Endothelial cell of umbilical vein (primary cell): ENCODE results near the gene CRYL1. TPM values are rescaled to one million over a fixed set of nuclear protein-coding genes. Genes with fewer than 3 reads are reported as not detected.

Source experiments
- BruUV-seq: library from RNA; stranded (reverse); fragments of 400-500 nt; replicated peaks from 2 replicates; lab custom pipeline; 2021; lab: Mats Ljungman, UMichigan
- CTCF ChIA-PET: fragments of 300-600, 350-600 bp; sonication (Branson Sonifier 250); formaldehyde crosslinking; loops from one replicate; lab custom pipeline; 2021; ENCODE audit warnings: antibody characterized with exemption, inconsistent platforms; lab: Charles Lee
- POLR2A ChIA-PET: fragments of 300-600, 350-600 bp; sonication (Branson Sonifier 250); formaldehyde crosslinking; loops from one replicate; lab custom pipeline; 2021; ENCODE audit warnings: antibody characterized with exemption, inconsistent platforms; lab: Charles Lee
- DNase-seq: peaks from one replicate; pipeline ENCODE4 v3.0.0-alpha.2; 2011; ENCODE audit warnings: low read depth, low spot score
- FAIRE-seq: peaks from 2 replicates; lab custom pipeline; 2011; peaks lifted over from hg19 to GRCh38; lab: Jason Lieb, UNC
- H2AFZ ChIP-seq: 2 replicates; pipeline ENCODE4 v1.6.0; 2012; ENCODE audit warnings: low read depth, low read length, control low read depth, inconsistent platforms
- H3K27ac ChIP-seq: 2 replicates; pipeline ENCODE4 v1.5.1; 2011; ENCODE audit warnings: low read depth, mild to moderate bottlenecking, control low read depth, low read length, moderate library complexity; ENCODE audit not compliant: insufficient read depth
- H3K27me3 ChIP-seq, 2 experiments: 2 replicates each; pipeline versions ENCODE4 v1.6.0 to v1.6.1; 2011; ENCODE audit warnings: low read length in 2 of 2, mixed read lengths in 1 of 2; ENCODE audit not compliant: control insufficient read depth in 2 of 2, insufficient read depth in 2 of 2
- H3K36me3 ChIP-seq, 2 experiments: 2 replicates in 1 of 2; 3 replicates in 1 of 2; pipeline ENCODE4 v1.5.1; 2011; ENCODE audit warnings: low read length in 2 of 2, mild to moderate bottlenecking in 1 of 2, moderate library complexity in 1 of 2; ENCODE audit not compliant: control insufficient read depth in 2 of 2, insufficient read depth in 2 of 2; ENCODE audit errors: extremely low read depth in 1 of 2
- H3K4me1 ChIP-seq: 3 replicates; pipeline ENCODE4 v1.5.1; 2011; ENCODE audit warnings: mild to moderate bottlenecking, low read length; ENCODE audit not compliant: control insufficient read depth, insufficient read depth; ENCODE audit errors: extremely low read depth
- H3K4me2 ChIP-seq: 2 replicates; pipeline ENCODE4 v1.6.1; 2011; ENCODE audit warnings: low read length, control low read depth, mixed read lengths; ENCODE audit not compliant: insufficient read depth
- H3K4me3 ChIP-seq, 3 experiments: fragments of 200-600 bp in 1 of 3; sonication (generic), shearing (Covaris generic) in 1 of 3; replicated peaks in 1 of 3; 2 replicates each; pipeline ENCODE4 v1.5.1; 2011 to 2016; ENCODE audit warnings: control low read depth in 3 of 3, low read length in 3 of 3, mild to moderate bottlenecking in 2 of 3, inconsistent platforms in 1 of 3, low read depth in 1 of 3, moderate library complexity in 1 of 3; ENCODE audit not compliant: insufficient read depth in 1 of 3
- H3K79me2 ChIP-seq: 2 replicates; pipeline ENCODE4 v1.6.0; 2012; ENCODE audit warnings: low read length, inconsistent platforms; ENCODE audit not compliant: control insufficient read depth, insufficient read depth
- H3K9ac ChIP-seq: replicated peaks from 2 replicates; pipeline ENCODE3; 2011; ENCODE audit warnings: low read length, control low read depth; ENCODE audit not compliant: insufficient read depth; ENCODE audit errors: extremely low read depth
- H3K9me1 ChIP-seq: replicated peaks from 3 replicates; pipeline ENCODE4 v1.6.0; 2011; ENCODE audit warnings: mild to moderate bottlenecking, low read length; ENCODE audit not compliant: control insufficient read depth, insufficient read depth; ENCODE audit errors: extremely low read depth
- H3K9me3 ChIP-seq: replicated peaks from 2 replicates; pipeline ENCODE4 v1.5.1; 2012; ENCODE audit warnings: low read length, inconsistent platforms; ENCODE audit not compliant: control insufficient read depth, insufficient read depth
- H4K20me1 ChIP-seq: replicated peaks from 2 replicates; pipeline ENCODE3; 2011; ENCODE audit warnings: mild to moderate bottlenecking, low read length; ENCODE audit not compliant: control insufficient read depth, insufficient read depth; ENCODE audit errors: extremely low read depth
- EZH2 ChIP-seq: IDR thresholded peaks from 2 replicates; pipeline ENCODE4 v1.6.1; 2012; ENCODE audit warnings: borderline replicate concordance, low read depth, mild to moderate bottlenecking, moderate library complexity, low read length, inconsistent platforms; ENCODE audit not compliant: severe bottlenecking
- FOS ChIP-seq: IDR thresholded peaks from 2 replicates; pipeline ENCODE4 v1.6.1; 2011; ENCODE audit warnings: mild to moderate bottlenecking, low read length, moderate library complexity, borderline replicate concordance; ENCODE audit not compliant: insufficient read depth
- GATA2 ChIP-seq: IDR thresholded peaks from 2 replicates; pipeline ENCODE4 v1.7.0; 2011; ENCODE audit warnings: low read depth, mild to moderate bottlenecking, moderate library complexity, mixed read lengths, low read length; ENCODE audit not compliant: insufficient read length, insufficient read depth
- MAX ChIP-seq: IDR thresholded peaks from 2 replicates; pipeline ENCODE4 v1.6.1; 2011; ENCODE audit not compliant: insufficient read depth, insufficient read length
- MYC ChIP-seq: IDR thresholded peaks from one replicate; pipeline ENCODE4 v1.6.1; 2011; ENCODE audit warnings: mild to moderate bottlenecking, low read depth, low read length
- dilution Hi-C: fragments of 300-500 bp; cut with MboI; formaldehyde crosslinking; loops from one replicate; pipeline ENCODE4 v1.15.0; 2019; ENCODE audit warnings: low sequenced_read_pairs; ENCODE audit not compliant: extremely low pct_ligation_motif_present
- intact Hi-C: fragments of 100-400 bp; cut with micrococcal nuclease; formaldehyde crosslinking; loops from one replicate; pipeline ENCODE4 v1.10.0; 2022
- polyA plus RNA-seq, 4 experiments: library from polyadenylated mRNA; depleted of rRNA in 3 of 4; stranded (reverse) in 3 of 4; unstranded in 1 of 4; fragments of >200 nt; gene quantifications; 2 replicates each; pipeline versions ENCODE4 v1.2.1 to v1.2.3, GENCODE V29; 2011 to 2012; ENCODE audit warnings: missing spikeins in 1 of 4
- total RNA-seq: library from RNA; stranded (reverse); gene quantifications from 2 replicates; pipeline ENCODE4 v1.2.3, GENCODE V29; 2021
- TF ChIP-seq, protein P1 (sequence below), 2 donors: IDR thresholded peaks; 1 replicate in 1 of 2; 2 replicates in 1 of 2; pipeline ENCODE4 v1.5.1; 2011; ENCODE audit warnings: low read length in 2 of 2, mild to moderate bottlenecking in 2 of 2, moderate library complexity in 2 of 2, control low read depth in 1 of 2, inconsistent platforms in 1 of 2, low read depth in 1 of 2; ENCODE audit not compliant: insufficient read depth in 1 of 2; ENCODE audit errors: extremely low read depth in 1 of 2

The CRYL1 gene
- total and polyA plus RNA-seq, 2 donors (not counting 3 experiments of a cell fraction or from before 2014, with no cell fraction given) = 13.9 to 39.0 TPM

DNA sequence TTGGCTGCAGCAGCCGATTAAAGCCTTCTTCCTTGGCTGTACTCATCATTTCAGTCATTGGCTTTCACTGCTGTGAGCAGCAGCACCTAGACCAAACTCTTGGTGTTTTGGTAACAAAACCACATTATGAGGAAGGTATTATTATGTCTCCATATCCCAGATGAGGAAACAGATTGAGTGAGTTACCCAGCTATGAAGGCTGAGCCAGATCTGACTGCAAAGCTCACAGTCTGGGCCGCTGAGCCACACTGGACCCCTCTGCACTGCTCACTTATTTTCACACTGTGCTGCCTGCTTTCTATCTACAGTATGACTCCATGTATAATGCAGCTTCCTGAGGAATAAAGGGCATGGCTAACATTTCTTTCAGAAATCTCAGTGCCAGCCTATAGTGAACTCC is 24.5 kb downstream of the CRYL1 start:
- ChIA-PET POLR2A (interaction anchor here (0.6 kb wide), 1 partner anchor 364 kb away, joined by 3 read pairs; no protein-coding TSS in a partner anchor), CTCF (interaction anchor here (1.2 kb wide), 2 partner anchors 368 to 423 kb away, joined by 3 read pairs; no protein-coding TSS in a partner anchor)
- H3K4me1 ChIP-seq = peaks cover 7% of the 10 kb centered on the region
- no peak overlapping the region for H3K4me2 ChIP-seq
- H3K27ac ChIP-seq = no peak overlapping the region
- H3K79me2 ChIP-seq = no peaks in the 10 kb centered on the region
- H3K27me3 ChIP-seq = no peaks in the 10 kb centered on the region
- H3K36me3 ChIP-seq = peaks cover 0 to 2% of the 10 kb centered on the region in 2 experiments
- no peak for DNase-seq
- H3K9me3 ChIP-seq = no peaks in the 10 kb centered on the region
- no peaks in the 10 kb centered on the region for H3K9me1 ChIP-seq
- H2AFZ ChIP-seq = no peak overlapping the region
- BruUV-seq = no TSS peak
- H3K9ac ChIP-seq = no peak overlapping the region
- no peaks in the 10 kb centered on the region for H4K20me1 ChIP-seq
- H3K4me3 ChIP-seq = no peak overlapping the region
- dilution Hi-C loops = no loop called here
- TF ChIP-seq FOS (no peak), GATA2 (no peak), MYC (no peak)
- TF ChIP-seq, protein P1, sequence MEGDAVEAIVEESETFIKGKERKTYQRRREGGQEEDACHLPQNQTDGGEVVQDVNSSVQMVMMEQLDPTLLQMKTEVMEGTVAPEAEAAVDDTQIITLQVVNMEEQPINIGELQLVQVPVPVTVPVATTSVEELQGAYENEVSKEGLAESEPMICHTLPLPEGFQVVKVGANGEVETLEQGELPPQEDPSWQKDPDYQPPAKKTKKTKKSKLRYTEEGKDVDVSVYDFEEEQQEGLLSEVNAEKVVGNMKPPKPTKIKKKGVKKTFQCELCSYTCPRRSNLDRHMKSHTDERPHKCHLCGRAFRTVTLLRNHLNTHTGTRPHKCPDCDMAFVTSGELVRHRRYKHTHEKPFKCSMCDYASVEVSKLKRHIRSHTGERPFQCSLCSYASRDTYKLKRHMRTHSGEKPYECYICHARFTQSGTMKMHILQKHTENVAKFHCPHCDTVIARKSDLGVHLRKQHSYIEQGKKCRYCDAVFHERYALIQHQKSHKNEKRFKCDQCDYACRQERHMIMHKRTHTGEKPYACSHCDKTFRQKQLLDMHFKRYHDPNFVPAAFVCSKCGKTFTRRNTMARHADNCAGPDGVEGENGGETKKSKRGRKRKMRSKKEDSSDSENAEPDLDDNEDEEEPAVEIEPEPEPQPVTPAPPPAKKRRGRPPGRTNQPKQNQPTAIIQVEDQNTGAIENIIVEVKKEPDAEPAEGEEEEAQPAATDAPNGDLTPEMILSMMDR (IDR thresholded peaks at IDR 0.05; ENCODE audit: extremely low read depth in 1 of 2, insufficient read depth in 1 of 2, low read depth in 1 of 2, low read length in 2 of 2) = no peak
- FAIRE-seq = no peak
- intact Hi-C loops = loop anchor here (2.0 kb wide), 1 partner anchor 322 kb away; no protein-coding TSS in a partner anchor

DNA sequence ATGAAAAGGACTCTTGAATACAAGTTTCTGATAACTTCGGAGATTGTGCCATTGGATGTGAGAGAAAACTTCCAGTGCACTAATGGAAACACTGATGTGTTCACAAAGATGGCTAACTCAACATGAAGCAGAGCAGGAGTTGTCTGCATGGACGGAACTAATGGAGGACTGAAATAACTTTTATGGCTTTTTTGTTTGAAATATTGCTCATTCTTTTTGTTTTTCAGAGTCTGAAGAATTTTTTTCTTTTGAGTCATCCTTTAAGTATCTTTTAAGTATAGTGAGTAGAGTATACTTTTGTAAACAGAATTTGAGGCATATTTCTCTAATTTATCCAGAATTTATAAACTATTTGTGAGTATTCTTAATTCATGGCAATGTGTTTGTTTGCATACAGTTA is 25.7 kb downstream of the CRYL1 start:
- POLR2A ChIA-PET = no interaction called here
- Histone ChIP-seq H3K4me2 (no peak overlapping the region), H3K79me2 (no peaks in the 10 kb centered on the region), H3K27ac (no peak overlapping the region), H3K9me1 (no peaks in the 10 kb centered on the region), H2AFZ (no peak overlapping the region), H3K27me3 (no peaks in the 10 kb centered on the region), H3K36me3 (no peaks in the 10 kb centered on the region), H3K4me1 (peaks cover 4% of the 10 kb centered on the region), H3K9me3 (no peaks in the 10 kb centered on the region), H4K20me1 (no peaks in the 10 kb centered on the region), H3K9ac (no peak overlapping the region), H3K4me3 (no peak overlapping the region)
- intact Hi-C loops = loop anchor here (2.0 to 10.0 kb wide), 3 partner anchors 277 to 975 kb away; no protein-coding TSS in a partner anchor
- BruUV-seq = no TSS peak
- dilution Hi-C loops = no loop called here
- TF ChIP-seq MYC = no peak
- no peak for TF ChIP-seq EZH2
- TF ChIP-seq MAX = no peak
- no peak for TF ChIP-seq FOS
- CTCF ChIA-PET = interaction anchor here (1.6 kb wide), 1 partner anchor 425 kb away, joined by 7 read pairs; no protein-coding TSS in a partner anchor
- DNase-seq (no peak), FAIRE-seq (no peak)
